Spleen (tissue), 7 donors: Measurements from ENCODE around the gene MPV17L2.

ENCODE experiments used
- CTCF ChIP-seq, 11 experiments: fragments of 200-600 bp in 7 of 11; fragments of 450-650 bp in 4 of 11; sonication (generic) in 4 of 11; IDR thresholded peaks in 8 of 11; conservative IDR thresholded peaks in 3 of 11; 1 replicate in 7 of 11; 2 replicates in 4 of 11; pipeline versions ENCODE4 v1.4.0 to v1.8.0; 2016 to 2021; ENCODE audit warnings: antibody characterized with exemption in 11 of 11, inconsistent platforms in 4 of 11, mild to moderate bottlenecking in 1 of 11
- POLR2A ChIP-seq, 3 donors: fragments of 450-650 bp; IDR thresholded peaks; one replicate each; pipeline ENCODE4 v1.5.1; 2017; ENCODE audit warnings: antibody characterized with exemption in 3 of 3, mild to moderate bottlenecking in 1 of 3
- donor health status: DM: no; HTN: no; CAD: no; lungs with moderate emphysema.
- donor health status: DM: no; HTN: no; CAD: no.
- donor health status: DM: no; HTN: no; CAD: no.

- TF ChIP-seq CTCF (IDR thresholded peaks at IDR 0.05 in 8 of 11, conservative IDR thresholded peaks at IDR 0.05 in 3 of 11): no peak
- no peak for TF ChIP-seq POLR2A (IDR thresholded peaks at IDR 0.05)
These were observed 9.5 kb upstream of the MPV17L2 start for GRCh38 chr19:18183529-18183928.
